Brain pericyte (primary cell): Measurements from ENCODE around the gene ZNF341.
"Not testable (repeated sequence)": the region's sequence is repeated elsewhere in the genome, so short reads cannot be mapped to it uniquely, and the experiment has no call there.

Experiments
- DNase-seq: peaks from one replicate; pipeline ENCODE4 v3.0.0-alpha.2; 2012; ENCODE audit warnings: low read depth, low spot score

ZNF341 gene

DNA sequence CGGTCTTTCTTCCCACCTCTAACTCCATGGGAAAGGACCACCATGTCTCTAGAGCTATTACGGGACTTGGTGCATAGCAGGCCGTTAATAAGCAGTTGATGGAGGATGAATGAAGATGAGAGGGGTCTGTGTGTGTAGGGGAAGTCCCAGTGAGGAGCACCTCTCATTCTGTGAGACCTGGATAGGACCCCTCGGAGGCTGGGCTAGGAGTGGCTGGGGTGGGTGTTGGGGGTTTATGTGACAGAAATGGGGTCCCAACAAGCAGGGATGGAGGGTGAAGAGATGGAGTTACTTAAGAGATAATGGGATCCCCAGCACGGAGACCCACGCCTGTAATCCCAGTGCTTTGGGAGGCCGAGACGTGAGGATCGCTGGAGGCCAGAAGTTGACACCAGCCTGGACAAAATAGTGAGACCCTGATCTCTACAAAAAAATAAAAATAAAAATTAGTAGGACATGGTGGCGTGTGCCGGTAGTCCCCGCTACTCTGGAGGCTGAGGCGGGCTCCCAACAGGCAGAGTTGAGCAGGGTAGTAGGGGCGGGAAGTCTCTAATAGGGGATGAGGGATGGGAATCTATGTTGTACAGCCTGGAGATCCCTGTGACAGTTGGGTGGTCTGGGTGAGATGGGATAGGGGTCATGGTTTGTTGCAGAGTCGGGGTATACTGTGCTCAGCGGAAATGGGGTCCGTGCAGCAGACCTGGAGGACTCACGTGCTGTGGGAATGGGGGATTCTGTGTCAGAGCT, 677 bp upstream of the ZNF341 start:
- no peak for DNase-seq

DNA sequence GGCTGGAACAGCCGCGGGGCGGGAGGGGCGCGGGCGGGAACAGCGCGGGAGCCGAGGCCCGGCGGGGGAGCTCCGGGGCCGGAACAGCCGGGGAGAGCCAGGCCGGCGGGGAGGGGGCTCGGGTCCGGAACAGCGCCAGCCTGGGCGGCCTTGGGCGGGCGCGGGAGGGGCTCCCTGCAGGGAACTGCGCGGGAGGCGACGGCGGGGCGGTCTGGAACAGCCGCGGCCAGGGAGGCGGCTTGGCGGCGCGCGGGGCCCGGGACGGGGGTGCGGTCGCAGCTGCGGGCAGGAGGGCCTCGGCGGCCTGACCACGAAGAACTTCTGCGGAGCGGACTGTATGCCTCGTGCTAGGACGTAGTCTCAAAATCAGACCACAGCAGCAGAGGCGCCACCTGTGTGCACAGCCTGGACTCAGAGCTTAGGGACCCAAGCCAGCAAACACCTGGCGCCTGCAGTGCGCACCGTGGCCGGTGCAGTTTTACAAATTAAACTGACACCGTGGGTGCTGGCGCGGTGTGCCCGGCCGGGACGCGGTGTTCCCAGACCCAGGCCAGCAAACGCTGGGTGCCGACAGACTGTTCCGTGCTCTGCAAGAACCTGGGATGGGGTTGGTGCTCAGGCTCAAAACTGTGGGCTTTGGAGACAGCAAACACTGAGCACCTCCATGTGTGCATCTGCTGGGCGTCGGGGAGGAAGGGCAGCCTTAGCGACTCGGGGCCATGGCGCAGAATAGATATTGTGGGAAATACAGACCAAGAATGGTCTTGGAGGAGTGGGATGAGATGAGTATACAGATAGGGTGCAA, 572 bp downstream of the ZNF341 start:
- DNase-seq: peak; percentile 25

DNA sequence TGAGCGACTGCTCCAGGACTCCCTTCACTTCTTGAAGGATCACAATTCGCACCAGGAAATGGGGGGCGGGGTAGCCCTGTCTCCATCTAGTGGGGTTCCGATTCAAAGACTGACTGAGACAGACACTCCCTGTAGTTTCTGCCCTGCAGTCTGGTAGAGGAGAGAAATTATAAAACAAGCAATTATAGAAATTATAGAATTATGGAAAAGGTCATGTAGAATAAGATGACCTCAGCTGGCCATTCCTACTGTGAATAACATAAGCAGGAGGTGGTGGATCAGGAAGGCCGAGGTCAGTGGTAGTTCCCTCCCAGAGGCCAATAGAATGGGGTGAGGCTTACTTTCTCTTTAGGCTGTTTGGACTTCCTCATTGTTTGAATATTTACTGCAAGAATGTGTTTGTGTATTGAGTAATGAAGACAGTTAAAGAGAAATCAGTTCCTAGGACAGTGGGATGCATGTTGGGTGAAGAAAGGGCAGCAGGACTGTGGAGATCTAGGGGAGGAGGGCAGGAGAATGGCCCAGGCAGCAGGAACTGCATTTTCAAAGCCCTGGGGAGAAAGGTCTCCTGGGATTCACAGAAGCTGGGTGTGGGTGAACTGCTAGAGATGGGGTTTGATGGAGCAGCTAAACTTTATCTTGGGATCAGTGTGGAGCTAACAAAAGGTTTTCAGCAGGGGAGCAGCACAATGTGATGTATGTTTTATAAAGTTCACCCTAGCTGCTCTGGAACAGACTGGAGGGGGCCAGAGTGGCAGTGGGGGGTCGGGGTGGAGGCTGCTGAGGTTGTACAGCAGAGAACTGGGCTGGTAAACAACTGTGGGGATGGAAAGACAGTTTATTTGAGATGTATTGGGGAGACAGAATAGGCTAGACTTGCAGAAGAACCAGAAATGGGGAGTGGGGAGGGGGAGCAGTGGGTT, 2.1 kb downstream of the ZNF341 start:
- peak; percentile 30 for DNase-seq

DNA sequence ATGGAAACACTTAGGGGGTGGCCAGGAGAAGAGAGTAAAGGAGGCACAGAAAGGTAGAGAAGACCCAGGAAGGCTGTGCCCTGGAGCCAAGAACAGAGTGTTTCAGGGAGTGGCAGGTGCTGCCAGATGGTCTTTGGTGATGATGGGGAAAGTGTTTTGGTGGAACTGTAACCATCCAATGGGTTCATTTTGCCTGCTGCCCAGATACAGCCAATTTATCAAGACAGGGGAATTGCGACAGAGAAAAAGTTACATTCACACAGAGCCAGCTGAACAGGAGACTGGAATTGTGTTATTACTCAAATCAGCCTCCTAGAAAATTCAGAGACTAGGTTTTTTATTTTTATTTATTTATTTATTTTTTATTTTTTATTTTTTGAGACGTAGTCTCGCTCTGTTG, 5.2 kb downstream of the ZNF341 start:
- DNase-seq: no peak

DNA sequence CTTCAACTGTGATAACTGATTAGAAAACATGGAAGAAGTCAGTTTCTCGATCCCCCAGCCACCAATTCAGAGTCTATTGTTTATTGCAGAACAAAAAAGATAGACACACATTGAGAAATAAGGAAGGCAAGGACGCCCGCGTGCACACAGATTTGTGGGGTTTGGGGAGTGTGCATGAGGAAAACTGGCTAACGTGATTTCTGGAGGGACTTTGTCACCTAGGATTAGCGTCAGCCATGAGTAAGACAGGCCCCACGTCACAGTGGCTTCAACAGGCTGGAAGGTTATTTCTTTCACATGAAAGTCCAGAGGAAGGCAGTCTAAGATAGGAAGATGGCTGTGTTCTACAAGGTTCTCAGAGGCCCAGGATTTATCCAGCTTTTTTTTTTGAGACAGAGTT, 7.7 kb downstream of the ZNF341 start:
- no peak for DNase-seq

DNA sequence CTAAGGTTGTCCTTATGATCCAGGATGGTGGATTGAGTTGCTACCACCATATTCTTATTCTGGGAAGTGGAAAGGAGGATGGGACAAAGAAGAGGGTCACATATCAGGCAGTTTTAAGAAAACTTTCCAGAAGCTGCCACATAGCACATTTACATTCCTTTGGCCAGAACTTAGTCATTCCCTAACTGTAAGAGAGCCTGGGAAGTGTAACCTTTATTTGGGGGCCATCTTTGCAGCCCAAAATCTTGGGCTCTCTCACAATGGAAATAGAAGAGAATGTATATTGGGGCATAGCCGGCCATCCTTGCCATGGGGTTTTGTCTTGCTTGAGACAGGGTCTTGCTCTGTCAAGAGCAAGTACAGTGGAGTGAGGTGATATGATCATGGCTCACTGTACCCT, 8.4 kb downstream of the ZNF341 start:
- DNase-seq: no peak

DNA sequence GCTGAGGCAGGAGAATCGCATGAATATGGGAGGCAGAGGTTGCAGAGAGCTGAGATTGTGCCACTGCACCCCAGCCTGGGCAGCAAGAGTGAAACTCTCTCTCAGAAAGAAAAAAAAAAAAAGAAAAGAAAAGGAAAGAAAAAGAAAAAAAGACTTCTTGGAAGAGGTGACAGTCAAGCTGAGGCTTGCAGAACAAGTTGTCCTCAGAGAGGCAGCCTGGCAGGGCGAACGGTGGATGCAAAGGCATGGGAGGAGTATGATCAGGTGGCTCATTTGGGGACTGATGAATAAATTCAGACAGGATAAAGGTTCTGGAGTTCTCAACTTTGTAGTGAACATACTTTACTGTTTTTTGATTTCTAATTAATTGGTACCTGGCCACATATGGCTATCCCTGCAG, 12.4 kb downstream of the ZNF341 start:
- DNase-seq: no peak

DNA sequence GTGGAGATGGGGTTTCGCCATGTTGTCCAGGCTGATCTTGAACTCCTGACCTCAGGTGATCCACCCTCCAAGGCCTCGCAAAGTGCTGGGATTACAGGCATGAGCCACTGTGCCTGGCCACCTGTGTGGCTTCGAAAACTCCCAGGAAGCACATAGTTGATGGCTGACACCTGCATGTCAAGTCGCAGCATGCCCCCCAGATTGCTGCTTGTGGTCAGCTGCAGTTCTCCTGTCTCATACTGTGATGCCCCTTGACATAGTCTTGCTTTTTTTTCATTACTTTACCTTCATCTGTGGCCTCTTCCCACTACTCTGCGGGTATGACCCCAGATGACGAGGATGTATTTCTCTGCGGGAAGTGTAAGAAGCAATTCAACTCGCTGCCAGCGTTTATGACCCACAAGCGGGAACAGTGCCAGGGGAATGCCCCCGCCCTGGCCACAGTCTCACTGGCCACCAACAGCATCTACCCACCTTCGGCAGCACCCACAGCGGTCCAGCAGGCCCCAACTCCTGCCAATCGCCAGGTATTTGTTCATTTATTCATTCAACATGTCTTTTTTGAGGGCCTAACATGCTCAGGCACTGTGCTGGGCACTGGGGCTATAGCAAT, 13.1 kb downstream of the ZNF341 start:
- DNase-seq: no peak

DNA sequence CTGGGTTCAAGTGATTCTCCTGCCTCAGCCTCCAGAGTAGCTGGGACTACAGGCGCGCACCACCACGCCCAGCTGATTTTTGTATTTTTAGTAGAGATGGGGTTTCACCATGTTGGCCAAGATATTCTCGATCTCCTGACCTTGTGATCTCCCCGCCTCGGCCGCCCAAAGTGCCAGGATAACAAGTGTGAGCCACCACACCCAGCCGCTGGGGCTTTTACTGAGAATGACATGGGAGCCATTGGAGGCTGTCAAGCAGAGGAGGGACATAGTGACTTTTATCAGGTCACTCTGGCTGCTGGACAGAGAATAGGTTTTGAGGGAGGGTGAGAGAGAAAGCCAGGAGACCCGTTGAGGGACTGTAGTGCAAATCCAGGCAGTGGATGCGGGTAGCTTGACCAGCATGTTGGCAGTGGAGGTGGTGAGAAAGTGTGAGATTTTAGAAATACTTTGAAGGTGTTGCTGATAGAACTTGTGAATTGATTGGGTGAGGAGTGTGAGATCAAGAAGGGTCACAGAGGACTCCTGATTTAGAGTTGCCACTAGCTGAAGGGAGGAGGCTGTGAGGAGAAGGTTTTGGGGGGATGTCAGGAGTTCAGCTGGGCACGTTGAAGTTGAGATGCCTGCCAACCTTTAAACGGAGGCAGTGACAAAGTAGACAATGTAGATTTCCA, 14.7 kb downstream of the ZNF341 start:
- DNase-seq: no peak

DNA sequence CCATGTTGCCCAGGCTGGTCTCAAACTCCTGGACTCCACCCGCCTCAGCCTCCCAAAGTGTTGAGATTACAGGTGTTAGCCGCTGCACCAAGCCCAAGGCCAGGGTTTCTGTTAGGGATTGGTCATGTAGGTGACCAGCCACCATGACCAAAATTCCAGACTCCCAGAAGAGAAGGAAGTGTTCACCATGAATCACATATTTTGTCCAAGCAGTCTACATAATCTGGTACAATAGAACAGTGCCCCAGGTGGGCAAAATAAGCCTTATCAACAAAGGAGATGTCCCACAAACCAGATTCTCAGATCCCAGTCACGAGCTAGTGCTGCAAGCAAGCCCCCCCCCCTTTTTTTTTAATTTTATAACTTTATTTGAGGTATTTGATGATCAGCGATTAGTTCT, 20.0 kb downstream of the ZNF341 start:
- no peak for DNase-seq

DNA sequence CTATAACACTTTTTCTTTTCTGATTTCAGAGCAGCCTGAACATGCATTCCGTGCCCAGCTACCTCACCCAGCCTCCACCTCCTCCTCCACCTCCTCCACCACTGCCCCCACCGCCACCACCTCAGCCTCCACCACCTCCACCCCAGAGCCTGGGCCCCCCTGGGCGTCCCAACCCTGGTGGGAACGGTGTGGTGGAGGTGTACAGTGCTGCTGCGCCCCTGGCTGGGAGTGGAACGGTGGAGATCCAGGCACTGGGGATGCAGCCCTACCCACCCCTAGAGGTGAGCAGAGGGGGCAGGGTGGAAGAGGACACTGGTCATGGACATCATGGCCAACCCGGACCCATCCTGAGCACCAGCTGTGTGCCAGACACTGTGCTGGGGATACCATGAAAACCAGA, 21.3 kb downstream of the ZNF341 start:
- no peak for DNase-seq

DNA sequence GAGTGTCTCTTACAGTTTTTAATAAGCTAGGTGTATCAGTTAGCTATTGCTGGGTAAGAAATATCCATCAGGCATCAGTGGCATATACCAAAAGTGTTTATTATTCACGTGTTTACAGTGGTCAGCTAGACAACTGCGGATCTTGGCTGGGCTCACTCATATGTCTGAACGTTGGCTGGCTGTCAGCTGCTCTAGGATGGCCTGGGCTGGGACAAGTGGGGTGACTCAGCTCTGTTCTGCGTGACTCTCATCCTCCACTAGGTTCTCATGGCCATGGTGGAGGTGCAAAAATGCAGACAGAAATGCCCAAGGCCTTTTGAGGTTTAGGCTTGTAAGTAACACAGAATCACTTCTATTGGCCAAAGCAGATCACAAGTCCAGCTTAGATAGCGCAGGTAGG, 22.0 kb downstream of the ZNF341 start:
- no peak for DNase-seq

DNA sequence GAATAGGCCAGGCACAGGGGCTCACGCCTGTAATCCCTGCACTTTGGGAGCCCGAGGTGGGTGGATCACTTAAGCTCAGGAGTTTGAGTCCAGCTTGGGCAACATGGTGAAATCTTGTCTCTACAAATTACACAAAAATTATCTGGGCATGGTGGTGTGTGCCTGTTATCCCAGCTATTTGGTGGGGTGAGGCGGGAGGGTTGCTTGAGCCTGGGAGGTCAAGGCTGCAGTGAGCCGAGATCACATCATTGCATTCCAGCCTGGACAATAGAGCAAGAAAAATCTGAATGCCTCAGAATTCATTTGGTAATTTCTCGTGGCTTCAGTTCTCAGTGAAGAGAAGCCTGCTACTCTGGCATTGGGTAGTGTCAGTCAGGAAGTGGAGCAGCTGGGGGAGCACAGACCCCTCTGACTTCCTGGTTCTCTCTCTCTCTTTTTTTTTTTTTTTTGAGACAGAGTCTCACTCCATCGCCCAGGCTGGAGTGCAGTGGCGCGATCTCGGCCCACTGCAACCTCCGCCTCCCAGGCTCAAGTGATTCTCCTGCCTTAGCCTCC, 24.2 kb downstream of the ZNF341 start:
- DNase-seq: not testable (repeated sequence)

DNA sequence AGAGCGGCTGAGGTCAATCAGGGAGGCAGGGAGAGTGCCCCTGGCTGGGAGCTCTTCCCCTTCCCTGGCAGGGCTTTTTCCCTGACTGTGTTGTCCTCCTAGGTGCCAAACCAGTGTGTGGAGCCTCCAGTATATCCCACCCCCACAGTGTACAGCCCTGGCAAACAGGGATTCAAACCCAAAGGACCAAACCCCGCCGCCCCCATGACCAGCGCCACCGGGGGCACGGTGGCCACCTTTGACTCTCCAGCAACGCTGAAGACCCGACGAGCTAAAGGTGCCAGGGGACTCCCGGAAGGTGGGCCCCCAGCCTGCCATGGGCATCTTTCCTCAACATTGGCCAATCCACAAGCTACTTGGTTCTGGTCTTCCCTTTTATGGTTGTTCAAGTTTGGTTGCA, 25.2 kb downstream of the ZNF341 start:
- DNase-seq: no peak

DNA sequence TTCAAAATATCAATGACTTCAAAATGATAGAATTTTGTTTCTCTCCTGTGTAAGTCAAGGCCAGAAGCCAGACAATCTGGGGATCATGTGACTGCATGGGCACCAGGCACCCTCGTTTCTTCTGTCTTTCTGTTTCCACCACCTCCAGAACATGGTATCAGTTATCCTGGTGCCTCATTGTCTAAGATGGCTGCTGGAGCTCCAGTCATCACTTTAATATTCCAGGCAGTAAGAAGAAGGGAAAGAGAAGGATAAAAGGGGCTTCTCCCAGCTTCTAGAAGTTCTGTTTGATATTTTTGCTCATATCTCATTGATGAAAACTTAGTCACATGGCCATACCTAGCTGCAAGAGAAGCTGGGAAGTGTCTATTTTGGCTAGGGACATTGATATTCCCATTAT, 25.7 kb downstream of the ZNF341 start:
- no peak for DNase-seq

DNA sequence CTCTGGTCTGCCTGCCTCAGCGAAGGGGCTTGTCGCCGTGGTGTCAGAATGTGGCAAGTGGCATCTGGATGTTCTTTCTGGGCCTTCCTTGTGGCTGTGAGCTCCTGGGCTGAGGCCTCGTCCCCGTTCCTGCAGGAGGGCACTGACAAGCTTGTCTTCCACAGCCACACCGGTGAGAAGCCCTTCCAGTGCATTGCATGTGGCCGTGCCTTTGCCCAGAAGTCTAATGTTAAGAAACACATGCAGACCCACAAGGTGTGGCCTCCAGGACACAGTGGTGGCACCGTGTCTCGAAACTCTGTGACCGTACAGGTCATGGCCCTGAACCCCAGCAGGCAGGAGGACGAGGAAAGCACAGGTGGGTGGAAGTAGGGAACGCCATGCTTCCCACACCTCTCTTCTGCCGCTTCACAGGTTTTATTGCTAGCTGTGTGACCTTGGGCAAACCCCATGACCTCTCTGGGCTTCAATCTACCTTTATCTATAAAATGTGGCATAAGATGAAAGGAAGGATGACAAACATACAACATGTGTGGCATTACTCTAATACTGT, 30.0 kb downstream of the ZNF341 start:
- no peak for DNase-seq

DNA sequence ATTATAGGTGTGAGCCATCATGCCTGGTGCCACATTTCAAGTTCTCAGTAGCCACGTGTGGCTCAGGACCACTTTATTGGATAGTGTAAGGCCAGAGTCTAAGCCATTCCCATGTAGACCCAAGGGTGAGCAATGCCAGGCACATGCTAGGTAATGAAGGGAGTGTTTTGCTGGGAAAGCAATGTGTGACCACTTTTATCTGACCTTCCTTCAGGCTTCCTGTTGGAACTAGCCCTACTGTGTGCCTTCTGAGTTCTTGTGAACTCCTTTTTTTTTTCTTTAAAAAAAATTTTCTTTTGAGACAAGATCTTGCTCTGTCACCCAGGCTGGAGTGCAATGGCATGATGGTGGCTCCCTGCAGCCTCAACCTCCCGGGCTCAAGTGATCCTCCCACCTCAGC, 33.3 kb downstream of the ZNF341 start:
- no peak for DNase-seq

DNA sequence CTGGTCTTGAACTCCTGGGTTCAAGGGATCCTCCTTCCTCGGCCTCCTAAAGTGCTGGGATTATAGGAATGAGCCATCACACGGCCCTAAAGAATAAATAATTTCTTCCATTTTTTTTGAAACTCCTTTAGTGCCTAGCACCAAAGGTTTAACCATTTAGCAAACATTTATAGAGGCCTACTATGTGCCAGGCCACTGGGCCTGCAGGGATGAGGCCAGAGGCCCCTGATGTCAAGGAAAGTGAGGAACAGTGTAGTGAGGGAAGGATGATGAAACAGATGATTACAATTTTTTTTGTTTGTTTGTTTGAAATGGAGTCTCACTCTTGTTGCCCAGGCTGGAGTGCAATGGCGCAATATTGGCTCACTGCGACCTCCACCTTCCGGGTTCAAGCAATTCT, 33.8 kb downstream of the ZNF341 start:
- no peak for DNase-seq

DNA sequence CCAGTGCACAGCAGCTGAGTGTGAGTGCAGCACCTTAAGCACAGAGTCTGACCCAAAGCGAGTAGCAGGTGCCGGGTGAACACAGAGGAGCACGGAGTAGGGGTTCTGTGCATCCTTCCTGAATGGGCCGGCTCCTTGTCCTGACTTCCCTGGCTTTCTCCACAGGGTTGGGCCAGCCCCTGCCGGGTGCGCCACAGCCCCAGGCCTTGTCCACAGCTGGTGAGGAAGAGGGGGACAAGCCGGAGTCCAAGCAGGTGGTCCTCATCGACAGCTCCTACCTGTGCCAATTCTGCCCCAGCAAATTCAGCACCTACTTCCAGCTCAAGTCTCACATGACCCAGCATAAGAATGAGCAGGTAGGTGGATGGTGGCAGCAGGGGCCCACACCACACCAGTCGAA, 34.9 kb downstream of the ZNF341 start:
- no peak for DNase-seq

DNA sequence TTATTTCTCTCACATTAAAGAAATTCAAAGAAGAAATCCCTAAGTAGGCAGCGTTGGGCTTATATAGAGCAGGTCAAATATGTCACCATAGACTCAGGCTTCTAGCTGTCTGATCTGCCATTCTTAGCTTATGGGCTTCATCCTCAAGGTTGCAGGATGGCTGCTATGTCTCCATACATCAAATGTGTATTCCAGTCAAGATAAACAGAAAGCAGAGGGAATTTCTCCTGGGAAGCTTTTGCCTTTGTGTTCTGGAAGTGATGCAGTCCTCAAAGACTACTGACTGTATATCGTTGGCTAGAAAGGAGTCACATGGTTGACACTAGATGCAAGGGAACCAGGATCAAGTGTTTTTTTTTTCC, 36.0 kb downstream of the ZNF341 start:
- DNase-seq: no peak

DNA sequence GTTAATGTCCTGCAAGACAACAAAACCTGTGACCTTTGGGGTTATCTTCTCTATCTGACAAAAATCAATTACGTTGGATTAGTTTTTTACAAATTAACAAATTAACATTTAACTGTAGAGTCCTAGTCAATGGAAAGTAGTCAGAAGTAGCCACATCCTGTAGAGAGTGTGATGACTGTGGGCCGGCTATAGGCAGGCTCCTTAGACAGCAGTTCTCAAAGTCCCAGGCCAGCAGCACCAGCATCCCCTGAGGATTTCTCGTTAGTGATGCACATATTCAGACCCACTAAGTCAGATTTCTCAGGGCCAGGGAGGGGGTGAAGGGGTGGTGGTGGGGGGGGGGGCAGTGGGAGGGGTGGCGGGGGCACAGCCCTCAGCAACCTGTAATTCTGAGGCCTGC, 37.2 kb downstream of the ZNF341 start:
- DNase-seq: no peak
